GM21515 (cell line): Measurements from ENCODE around the gene MEGF9.
"Not testable (repeated sequence)": the region's sequence is repeated elsewhere in the genome, so short reads cannot be mapped to it uniquely, and the experiment has no call there.

Experiments
- ATAC-seq: cut with Tn5 transposase; IDR thresholded peaks from one replicate; pipeline ENCODE4 v1.9.1; 2021; ENCODE audit not compliant: unreplicated experiment

Gene MEGF9

DNA sequence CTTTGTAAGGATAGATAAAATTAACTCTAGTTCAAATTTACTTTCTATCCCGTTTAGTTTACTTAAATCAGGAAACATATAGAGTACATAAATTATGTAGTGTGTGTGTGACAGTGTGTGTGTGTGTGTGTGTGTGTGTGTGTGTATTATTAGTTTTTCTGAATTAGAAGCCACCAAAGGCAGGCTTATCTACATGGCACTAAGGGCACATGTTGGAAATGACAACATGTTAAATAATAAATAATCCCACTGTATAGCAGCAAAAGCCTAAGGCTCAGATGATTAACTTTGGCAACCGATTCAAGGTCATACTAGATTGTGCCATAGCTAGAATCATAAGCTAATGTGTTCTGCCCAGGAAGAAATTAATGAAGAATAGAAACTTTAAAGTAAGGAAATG, 54.6 kb downstream of the MEGF9 start:
- ATAC-seq = no peak

DNA sequence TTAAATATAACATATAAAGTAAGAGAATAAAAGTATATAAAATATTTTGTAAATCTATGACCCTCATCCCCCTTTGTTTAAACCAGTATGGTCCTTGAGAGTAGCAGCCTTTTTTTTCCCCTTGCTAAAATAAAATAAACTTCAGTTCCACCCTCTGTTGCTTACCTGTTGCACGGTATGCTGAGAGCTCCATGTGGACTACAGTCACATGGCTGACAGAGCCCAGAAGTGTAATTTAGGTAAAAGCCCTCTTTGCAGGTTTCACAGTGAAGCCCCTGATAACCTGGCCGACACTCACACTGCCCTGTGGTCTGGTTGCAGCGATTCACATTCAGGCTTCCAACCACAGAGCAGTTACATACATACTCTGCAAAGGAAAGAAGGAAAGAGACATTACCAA, 55.1 kb downstream of the MEGF9 start:
- ATAC-seq = no peak

DNA sequence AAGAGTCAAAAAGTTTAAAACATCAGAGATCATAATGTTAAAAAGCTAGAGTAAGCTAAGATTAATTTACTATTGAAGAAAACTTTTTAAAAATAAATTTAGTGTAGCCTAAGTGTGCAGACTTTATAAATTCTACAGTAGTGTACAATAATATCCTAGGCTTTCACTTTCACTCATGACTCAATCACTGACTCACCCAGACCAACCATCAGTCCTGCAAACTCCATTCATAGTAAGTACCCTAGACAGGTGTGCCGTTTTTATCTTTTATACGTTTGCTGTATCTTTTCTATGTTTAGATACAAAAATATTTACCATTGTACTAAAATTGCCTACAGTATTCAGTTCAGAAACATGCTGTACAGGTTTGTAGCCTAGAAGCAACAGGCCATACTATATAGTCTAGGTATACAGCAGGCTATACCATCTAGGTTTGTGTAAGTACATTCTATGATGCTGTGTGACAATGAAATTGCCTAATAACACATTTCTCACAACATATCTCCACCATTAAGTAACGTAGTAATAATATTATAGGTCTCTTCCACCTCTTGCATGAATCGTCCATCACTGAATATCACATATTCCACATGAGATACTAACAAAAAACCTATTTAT, 59.2 kb downstream of the MEGF9 start:
- no peak for ATAC-seq

DNA sequence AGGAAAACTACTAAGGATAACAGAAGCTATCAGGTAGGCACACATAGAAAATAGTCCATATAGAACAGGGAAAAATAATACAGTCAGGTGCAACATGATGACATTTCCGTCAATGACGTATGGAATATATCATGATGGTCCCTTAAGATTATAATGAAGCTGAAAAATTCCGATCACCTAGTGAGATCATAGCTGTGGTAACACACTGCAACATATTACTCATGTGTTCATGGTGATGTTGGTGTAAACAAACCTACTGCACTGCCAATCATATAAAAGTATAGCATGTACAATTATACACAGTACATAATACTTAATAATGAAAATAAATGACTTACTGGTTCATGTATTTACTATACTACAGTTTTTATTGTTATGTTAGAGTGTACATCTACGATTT, 60.0 kb downstream of the MEGF9 start:
- ATAC-seq = no peak

DNA sequence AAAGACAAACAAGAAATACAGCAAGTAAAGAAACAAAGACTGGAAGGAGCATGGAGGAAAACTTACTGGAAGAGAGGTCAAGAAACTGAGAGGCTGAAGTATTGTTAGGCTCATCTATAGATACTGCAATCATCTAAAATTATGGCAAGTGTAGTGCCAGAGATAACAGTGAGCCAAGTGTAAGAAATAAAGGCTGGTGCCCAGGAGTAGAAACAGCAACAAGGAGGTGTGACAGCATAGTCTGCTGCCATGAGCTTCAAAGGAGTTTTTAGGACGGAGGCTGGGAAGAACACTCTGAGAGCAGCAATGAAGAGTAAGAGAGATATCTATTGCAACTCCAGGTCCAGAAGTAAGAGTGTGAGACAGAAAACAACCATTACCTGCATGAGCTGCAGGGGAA, 60.5 kb downstream of the MEGF9 start:
- no peak for ATAC-seq

DNA sequence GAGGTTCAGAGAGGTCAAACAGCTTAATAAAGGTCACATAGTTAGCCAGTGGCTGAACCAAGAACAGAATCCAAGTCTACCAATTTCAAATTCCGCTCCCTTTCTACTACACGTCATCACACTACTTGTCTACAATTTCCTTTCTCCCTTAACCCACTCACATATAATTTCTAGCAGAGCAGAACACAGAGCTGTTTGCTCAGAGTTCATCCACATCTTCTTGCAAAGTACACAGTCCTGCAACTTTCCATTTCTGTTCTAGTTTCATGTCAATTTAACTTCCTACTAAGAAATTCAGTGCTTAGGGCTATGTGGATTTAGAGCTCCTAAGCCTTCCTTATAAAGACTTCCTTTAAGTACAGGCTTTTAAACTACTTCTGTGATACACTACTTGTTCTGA, 61.3 kb downstream of the MEGF9 start:
- ATAC-seq = no peak

DNA sequence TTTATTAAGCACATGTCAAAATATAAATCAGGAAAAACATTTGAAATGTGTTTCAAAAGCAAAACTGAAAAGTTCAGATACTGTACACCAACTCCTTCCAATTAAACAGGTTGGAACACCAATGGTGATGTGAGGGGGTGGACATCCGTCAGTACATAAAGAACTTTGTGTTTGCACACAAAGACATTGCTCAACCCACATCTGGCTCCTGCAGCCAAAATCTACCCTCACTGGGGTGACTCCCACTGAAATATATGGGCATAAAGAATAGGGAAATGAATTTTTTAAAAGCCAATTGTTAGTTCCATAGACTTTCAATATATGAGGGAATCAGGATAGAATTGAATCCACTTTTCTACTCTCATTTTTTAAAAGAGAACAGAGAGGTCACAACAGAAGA, 63.9 kb downstream of the MEGF9 start:
- ATAC-seq = no peak

DNA sequence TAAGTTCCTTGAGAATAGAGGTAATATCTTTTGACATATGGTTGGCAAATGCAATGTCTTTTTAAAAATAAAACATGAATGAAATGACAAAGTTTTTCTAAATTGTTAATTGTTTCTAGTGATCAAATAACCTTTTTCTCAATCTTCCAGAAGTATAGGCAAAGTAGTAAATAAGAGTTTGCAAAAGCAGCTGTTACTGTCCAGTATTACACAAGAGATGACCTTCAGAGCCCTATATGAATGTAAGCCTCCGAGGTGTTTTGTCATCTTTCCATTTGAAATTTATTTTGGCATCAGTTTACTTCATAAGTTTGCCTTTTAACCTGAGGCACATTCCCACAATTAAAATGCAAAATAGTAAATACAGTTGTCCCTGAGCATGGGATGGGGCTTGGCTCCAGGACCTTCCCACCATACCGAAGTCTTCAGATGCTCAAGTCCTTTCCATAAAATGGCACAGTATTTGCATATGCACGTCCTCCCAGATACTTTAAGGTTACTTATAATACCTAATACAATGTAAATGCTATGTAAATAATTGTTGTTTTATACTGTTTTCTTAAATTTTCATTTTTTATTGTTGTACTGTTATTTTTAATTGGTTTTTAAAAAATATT, 65.6 kb downstream of the MEGF9 start:
- no peak for ATAC-seq

DNA sequence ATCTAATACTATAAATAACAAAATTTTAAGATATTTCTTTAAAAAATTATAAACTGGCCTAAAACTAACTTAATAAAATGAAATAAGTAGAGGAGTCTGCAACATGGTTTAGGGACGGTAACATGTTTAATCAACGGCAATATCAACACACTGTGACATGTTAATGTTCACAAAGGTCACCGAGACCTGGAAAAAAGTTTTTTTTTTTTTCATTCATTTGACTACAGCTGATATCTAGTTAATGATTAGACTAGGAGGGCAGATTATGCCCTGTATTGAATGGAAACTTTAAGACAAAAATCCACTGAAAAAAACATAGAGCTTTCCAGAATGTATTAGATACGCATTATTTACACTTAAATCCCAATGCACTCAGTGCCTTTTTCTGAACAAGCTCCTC, 67.3 kb downstream of the MEGF9 start:
- no peak for ATAC-seq

DNA sequence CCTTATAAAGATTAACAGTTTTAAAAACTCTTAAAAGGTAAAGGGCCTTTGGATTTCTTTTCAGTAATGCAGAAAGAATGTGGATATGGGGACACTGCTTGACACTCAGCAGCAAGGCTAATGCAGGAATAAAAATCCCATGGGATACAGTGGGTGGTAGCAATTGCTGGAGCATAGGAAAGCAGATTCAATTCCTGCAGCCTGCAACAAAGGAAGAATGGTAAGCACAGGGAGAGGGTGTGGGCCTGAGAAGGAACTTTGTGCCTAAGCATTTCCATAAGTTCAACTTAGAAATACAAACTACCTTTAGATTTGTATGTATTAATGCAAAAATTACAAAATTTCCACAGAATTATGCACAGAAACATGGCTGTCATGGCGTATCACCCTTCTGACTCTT, 68.5 kb downstream of the MEGF9 start:
- no peak for ATAC-seq

DNA sequence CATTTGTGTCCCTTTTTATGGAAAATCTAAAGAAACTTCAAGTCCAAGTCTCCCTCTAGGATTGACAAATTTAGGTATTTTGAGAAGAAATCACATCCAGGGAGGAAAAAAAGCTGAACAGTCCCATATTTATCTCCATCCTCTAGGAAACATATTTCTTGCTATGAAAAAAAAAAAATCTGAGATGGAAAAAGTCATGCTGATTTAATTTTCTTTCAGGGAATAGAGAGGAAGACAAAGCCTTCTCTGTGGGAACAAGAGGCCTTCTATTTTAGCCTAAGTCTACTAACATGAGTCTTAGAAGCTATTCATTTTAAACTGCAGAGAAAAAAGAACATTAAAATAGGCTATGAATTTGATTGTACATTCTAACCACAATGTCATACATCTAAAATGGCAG, 71.2 kb downstream of the MEGF9 start:
- ATAC-seq = no peak

DNA sequence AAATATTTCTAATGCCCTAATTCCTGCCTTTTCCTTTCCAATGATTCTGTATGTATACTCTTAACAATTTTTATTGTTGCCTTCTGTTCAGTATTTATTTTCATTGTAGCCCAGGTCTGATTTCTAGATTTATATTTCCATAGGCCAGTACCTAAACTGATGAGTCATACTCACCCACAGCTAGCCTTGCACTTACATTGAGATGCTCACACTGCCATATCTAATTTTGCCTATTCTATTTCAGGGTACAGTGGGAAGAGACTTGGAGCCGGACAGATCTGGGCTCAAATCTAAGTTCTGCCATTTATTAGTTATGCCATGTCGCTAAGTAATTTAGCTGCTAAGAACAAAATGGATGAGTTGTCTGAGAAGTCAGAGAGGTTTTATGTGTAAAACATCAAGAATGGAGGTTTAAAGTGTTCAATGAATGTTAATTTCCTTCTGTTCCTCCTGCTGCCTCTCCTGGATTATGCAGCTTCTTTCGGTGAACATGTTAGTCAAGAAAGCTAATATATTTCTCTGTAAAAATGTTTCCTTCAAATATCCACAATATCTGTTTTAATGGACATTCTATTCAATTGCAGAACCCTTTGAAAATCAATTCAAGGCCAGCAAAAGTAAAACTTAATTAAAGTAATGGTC, 72.0 kb downstream of the MEGF9 start:
- ATAC-seq = no peak

DNA sequence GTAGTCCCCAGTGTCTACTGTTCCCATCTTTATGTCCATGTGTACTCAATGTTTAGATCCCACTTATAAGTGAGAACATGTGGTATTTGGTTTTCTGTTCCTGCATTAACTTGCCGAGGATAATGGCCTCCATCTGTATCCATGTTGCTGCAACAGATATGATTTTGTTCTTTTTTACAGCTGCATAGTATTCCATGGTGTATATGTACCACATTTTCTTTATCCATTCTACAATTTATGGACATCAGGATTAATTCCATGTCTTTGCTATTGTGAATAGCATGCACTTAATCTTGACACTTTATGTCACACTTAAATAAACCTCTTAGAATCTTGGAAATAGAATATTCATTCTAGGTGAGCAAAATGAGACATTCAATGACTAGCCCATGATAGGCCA, 73.4 kb downstream of the MEGF9 start:
- not testable (repeated sequence) for ATAC-seq

DNA sequence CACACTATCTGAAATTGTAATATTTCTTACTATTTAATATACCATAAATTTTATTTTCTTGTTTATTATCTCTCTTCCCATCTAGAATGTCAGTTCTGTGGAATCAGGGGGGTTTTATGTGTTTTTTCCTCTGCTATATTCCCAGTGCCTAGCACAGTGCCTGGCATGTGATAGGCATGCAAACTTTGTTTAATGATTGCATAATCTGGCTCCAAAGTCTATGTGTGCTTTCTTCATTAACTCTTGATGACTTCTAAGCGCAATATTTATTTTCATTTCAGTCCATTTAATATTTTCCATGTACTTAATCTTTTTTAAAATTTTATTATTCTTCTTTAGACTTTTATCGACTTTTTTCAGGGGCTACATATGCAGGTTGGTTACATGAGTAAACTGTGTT, 73.9 kb downstream of the MEGF9 start:
- ATAC-seq = no peak

DNA sequence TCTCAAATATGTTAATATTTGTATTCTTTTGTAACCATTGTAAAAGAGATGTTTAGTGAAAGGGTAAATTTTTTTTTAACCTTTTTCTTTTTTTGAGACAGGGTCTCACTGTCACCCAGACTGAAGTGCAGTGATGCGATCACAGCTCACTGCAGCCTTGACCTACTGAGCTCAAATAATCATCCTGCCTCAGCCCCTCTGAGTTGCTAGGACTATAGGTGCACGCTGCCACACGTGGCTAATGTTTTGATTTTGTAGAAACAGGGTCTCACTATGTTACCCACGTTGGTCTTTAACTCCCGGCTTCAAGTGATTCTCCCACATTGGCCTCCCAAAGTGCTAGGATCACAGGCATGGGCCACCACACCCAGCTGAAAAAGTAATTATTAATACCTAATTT, 76.4 kb downstream of the MEGF9 start:
- no peak for ATAC-seq

DNA sequence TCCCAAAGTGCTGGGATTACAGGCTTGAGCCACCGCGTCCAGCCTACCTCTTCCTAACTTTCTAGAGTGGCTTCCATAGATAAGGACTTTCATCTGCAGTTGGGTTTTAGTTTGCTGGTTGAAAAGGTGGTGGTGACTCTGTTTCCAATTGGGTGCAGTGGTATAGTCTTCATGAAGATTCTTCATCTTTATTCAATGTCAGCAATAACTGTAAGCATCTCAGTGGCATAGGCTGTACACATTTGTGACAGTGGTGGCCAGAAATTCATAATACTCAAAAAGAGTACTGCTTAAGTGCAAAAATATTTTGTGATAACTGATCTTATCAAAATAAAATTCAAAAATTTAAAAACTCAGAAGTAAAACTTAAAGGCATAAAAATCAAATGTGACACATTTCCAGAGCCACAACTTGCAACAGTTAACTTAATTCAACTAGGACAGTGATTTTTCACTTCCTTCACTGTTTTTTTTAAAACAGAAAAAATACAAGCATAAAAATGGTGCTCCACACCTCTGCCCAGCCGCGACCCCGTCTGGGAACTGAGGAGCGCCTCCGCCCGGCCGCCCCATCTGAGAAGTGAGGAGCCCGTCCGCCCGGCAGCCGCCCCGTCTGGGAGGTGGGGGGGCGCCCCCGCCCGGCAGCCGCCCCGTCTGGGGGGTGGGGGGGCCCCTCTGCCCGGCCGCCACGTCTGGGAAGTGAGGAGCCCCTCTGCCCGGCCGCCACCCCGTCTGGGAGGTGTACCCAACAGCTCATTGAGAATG, 77.9 kb downstream of the MEGF9 start:
- no peak for ATAC-seq

DNA sequence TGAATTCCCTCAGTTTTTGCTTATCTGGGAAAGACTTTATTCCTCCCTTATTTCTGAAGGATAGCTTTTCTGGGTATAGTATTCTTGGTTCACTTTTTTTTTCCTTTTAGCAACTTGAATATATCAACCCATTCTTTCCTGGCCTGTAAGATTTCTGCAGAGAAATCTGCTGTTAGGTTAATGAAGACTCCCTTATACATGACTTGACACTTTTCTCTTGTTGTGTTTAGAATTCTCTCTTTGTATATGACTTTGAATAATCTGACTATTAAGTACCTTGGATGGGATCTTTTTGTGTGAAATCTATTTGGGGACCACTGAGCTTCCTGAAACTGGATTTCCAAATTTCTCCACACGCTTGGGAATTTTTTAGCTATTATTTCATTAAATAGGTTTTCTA, 79.3 kb downstream of the MEGF9 start:
- no peak for ATAC-seq

DNA sequence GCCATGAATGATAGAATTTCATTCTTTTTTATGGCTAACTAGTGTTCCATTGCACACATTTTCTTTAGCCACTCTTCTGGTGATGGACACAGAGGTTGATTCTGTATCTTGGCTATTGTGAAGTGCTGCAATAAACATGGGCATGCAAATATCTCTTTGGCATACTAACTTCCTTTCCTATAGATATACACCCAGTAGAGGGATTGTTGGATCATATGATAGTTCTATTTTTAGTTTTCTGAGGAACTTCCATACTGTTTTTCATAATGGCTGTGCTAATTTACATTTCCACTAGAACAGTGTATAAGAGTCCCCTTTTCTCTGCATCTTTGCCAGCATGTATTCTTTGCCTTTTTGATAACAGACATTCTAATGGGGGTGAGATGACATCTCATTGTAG, 83.9 kb downstream of the MEGF9 start:
- ATAC-seq = no peak

DNA sequence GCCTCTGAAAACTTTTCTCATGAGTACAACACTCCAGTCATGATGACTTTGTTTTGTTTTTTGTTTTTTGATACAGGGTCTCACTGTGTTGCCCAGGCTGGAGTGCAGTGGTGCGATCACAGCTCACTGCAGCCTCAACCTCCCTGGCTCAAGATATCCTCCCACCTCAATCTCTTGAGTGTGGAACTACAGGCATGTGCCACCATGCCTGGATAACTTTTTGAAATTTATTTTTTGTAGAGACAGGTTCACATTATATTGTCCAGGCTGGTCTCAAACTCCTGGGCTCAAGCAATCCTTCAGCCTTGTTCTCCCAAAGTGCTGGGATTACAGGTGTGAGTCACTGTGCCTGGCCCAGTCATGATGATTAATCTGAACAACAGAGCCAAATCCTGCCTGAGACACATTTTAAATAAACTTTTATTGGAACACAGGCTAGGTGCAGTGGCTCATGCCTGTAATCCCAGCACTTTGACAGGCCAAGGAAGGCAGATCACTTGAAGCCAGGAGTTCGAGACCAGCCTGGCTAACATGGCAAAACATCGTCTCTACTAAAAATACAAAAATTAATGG, 85.3 kb downstream of the MEGF9 start:
- not testable (repeated sequence) for ATAC-seq

DNA sequence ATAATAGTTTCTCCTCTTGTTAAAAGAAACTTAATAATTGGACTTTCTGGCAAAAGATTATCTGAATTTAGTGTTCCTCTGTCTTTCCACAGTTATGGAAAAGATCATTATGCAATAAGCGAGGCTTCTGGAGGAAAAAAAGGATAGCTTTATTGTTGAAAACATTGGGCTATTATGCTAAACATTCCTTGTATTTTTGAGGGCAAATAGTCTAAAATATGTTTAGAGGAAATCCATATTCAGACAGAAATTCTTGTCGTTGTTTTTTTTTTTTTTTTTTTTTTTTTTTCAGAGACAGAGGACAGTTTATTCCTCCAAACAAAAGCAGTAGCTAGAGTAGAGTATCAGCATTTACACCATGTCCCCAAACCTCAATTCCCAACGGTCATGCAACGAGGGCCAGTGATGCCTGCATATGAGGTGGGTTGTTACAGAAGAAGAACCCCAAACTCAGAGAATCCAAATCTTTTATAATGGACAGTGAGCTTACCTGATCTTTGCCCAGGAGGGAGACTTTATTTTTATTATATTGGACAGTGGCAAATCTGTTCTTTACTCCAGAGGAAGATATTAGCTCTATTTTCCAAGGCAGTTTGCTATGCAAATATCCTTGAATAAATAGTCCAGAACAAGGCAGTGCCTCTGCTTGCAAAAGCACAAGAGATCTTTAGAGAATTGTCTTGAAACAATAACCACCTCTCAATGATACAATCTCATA, 85.9 kb downstream of the MEGF9 start:
- ATAC-seq = no peak

DNA sequence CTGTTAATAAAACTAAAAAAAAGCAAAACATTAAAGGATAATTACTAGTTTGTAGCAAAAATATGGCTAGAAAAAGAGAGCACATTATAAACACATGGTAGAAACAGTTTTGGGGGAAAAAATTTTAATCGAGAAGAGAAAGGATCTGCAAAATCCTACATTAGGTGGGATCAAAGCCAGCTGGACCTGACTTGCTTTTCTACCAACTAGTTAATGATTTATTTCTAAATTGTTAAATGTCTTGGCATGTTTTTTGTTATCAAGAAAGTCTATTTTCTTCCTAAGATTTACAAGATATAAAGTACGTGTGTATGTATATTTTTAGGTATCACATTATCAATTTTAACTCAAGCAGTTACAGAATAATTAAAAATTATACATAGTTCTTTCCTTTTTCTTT, 87.2 kb downstream of the MEGF9 start:
- ATAC-seq = no peak
